HG02840 (cell line): ENCODE measurements around the gene PEX14.
"Not testable (repeated sequence)": the region's sequence is repeated elsewhere in the genome, so short reads cannot be mapped to it uniquely, and the experiment has no call there.

Source experiments
- ATAC-seq: cut with Tn5 transposase; IDR thresholded peaks from one replicate; pipeline ENCODE4 v1.9.1; 2021; ENCODE audit warnings: mild to moderate bottlenecking, moderate library complexity, moderate number of reproducible peaks; ENCODE audit not compliant: unreplicated experiment, low FRiP score

Gene PEX14, protein sequence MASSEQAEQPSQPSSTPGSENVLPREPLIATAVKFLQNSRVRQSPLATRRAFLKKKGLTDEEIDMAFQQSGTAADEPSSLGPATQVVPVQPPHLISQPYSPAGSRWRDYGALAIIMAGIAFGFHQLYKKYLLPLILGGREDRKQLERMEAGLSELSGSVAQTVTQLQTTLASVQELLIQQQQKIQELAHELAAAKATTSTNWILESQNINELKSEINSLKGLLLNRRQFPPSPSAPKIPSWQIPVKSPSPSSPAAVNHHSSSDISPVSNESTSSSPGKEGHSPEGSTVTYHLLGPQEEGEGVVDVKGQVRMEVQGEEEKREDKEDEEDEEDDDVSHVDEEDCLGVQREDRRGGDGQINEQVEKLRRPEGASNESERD

DNA sequence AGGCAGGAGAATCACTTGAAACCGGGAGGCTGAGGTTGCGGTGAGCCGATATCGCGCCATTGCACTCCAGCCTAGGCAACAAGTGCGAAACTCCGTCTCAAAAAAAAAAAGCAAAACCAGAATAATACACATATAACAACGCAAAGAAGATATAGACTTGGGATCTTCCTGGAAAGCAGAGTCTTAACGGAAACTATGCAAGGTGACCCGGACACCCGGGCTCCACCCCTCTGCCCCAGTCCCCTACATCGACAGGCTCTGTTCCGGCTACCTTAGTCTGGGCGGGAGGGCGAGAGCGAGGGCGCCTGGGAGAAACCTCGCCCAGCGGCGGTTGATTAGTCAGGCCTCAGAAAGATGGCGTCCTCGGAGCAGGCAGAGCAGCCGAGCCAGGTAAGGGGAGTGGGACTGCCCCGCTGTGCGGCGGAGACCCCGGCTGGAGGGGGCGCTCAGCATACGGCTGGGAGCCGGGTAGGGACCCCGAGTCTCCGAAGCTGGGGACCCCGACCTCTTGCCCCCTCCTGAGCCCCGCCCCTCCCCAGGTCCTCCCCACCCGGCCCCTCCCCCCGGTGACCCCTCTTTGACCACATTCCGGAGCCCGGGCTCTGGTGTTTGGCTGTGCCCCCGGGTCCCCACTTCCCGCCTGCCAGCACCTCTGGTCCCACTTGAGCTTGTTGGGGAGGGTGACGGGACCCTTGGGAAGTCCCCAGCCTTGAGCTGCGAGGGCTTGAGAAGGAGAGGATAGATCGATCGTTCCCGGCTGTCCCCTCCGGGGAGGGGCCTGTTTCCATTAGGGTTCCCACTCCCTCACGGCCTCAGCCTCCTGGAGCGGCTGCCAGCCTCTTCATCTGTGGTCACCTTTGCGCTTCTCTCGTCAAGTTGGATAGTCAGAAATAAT, at the start of gene PEX14:
PEX14 (plus strand) TSS at position 338 of the 895 bp plus-strand sequence; CDS start at position 355, 17 bp downstream.
- ATAC-seq, result peak; percentile 45

DNA sequence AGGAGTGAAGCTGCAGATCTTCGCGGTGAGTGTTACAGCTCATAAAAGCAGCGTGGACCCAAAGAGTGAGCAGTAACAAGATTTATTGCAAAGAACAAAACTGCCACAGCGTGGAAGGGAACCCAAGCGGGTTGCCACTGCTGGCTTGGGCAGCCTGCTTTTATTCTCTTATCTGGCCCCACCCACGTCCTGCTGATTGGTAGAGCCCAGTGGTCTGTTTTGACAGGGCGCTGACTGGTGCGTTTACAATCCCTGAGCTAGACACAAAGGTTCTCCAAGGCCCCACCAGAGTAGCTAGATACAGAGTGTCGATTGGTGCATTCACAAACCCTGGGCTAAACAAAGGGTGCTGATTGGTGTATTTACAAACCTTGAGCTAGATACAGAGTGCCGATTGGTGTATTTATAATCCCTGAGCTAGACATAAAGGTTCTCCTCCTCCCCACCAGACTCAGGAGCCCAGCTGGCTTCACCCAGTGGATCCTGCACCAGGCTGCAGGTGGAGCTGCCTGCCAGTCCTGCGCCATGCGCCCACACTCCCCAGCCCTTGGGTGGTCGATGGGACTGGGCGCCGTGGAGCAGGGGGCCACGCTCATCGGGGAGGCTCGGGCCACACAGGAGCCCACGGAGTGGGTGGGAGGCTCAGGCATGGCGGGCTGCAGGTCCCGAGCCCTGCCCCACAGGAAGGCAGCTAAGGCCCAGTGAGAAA, 48.8 kb upstream of the PEX14 start:
- ATAC-seq, result not testable (repeated sequence)

DNA sequence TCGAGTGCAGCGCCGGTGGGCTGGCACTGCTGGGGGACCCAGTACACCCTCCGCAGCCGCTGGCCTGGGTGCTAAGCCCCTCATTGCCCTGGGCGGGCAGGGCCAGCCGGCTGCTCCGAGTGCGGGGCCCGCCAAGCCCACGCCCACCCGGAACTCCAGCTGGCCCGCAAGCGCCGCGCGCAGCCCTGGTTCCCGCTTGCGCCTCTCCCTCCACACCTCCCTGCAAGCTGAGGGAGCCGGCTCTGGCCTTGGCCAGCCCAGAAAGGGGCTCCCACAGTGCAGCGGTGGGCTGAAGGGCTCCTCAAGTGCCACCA, 48.3 kb upstream of the PEX14 start:
- ATAC-seq, result not testable (repeated sequence)

DNA sequence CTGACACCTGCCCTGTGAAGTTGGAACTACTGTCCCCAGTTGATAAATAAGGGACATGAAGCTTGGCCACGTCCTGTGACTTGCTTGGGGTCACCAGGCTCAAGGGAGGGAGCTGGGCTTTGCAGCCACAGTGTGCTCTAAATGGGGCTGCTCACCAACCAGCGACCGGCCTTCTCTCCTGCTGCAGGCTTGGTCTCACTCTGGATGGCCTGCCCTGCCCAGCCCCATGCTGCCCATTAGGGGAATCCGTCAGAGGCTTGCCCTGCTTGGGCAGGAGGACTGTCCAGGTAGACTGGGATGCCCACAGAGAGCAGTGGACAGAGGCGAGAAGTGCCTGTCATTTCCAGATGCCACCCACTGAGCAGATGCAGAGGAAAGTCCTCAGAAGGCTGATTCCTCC, 45.8 kb upstream of the PEX14 start:
- no peak for ATAC-seq

DNA sequence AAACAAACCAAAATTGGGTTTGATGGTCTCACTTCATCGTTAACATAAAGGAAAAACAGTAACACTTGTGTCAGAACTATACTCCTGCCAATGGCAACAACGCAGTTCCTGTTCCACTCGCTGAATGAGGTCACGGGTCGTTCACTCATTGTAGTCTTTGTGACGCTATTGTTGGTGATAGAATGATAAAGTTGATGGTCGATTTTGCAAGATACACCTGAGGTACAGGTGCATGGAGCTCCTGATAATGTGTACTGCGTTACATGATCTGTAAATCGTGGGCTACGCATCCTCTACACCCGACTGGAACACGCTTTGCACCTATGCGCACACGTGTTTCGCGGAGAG, 44.9 kb upstream of the PEX14 start:
- peak; percentile 9 for ATAC-seq

DNA sequence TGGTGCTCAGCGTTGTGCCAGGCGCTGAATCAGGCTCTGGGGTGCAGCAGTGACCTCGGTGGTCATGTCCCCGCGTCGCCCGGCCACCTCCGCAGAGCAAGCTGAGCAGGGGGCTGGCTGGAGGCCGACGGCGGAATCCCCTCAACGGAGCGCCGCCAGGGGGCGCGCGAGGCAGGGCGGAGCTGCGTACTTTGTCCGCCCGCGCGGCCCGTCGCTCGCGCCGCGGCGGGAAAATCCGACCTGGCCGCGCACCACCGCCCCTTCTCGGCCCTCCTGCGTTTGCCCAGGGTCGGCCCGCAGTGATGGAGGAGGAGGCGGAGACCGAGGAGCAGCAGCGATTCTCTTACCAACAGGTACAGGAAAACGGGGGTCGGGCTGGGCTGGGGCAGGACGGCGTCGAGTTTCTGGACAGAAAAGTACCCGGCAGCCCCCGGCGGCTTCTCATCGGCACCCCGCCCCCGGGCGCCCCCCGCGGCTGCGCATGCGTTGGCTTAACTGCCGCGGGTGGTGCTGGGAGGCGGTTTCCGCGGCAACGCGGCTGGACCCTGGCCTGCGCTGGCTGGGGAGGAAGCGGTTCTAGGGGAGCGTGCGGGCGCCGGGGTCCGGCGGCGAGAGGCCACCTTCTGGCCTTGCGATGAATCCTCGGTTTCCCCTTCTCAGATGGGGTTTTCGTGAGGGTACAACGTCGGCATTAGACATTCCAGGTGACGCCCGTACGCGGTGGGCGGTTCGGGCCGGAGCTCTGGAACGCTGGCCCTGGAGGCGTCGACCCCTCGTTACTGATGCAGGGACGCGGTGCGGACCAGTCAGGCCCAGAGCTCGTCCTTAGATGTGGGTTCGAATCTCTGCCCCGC, 44.3 kb upstream of the PEX14 start, which contains the start of gene CENPS:
CENPS (plus strand) TSS at position 218 of the 854 bp plus-strand sequence; CDS start at position 303, 85 bp downstream.
- peak; percentile 78 for ATAC-seq

DNA sequence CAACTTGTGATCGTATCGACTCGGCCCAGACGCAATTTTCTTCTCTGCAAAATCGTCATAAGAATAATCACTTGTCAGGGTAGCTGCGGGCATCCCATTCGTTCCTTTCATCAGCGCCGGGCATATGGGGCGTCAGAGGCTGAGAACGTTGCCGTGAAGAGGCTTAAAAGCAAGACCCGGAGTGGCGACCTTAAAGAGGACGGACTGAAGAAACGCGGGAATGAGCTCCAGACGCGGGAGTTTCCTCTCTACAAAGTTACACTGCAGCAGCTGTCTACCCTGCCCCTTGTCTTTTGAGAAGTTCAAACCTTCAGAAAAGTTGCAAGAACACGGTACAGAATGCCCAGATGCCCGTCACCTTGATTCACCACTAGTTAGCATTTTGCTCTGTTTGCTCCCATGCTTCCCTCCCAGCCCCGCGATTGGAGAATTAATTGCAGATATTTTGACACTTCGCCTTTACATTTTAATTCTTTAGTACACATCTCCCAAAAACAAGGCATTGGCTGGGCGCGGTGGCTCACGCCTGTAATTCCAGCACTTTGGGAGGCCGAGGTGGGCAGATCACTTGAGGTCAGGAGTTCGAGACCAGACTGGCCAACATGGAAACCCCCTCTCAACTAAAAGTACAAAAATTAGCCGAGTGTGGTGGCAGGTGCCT, 43.5 kb upstream of the PEX14 start:
- ATAC-seq, result no peak

DNA sequence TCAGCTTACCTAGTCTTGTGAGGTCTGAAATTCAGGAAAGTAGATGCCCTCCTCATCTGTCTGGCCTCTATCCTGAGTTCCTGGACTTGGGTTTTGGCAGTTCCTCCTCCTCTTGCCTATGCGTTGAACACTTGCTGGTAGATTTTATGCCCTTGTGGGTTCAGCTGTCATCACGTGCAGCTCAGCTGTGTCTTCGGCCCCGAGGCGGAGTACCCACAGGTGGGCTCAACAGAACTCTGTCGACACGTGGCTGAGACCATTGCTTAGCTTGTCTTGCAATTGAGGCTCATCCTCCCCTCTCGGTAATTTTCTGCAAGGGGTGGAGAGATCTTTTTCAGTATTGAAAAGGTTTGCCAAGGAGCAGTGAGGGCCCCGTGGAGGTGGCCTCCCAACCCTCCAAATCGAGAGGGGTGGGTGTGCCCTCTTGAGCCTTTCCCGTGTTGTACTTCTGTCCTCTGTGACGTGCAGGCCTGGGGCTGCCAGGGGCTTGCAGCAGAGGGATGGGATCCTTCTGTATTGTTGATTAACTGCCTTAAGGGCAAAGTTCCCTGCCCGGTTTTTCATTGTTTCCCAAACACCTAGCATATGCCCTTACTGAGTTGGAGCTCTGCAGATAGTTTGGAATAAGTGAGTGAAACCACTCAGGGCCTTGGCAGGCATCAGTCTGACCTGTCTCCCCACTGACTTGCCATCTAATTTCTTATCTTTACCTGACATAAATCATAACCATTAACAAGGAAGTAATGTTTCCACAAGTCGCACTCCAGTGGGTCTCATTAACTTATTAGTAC, 41.6 kb upstream of the PEX14 start:
- ATAC-seq, result no peak

DNA sequence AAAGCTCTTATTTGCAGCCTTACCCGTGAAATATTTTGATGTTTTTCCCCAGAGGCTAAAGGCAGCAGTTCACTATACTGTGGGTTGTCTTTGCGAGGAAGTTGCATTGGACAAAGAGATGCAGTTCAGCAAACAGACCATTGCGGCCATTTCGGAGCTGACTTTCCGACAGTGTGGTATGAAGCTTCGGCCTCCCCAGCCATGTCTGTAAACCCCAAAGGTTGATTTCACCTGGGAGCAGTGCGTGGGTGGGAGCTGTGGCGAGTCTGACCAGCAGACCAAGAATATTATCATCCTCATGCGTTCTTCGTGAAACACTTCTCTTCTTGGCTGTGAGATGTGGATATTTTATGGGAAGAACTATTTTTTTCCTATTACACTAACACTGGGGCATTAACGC, 41.0 kb upstream of the PEX14 start:
- ATAC-seq, result no peak

DNA sequence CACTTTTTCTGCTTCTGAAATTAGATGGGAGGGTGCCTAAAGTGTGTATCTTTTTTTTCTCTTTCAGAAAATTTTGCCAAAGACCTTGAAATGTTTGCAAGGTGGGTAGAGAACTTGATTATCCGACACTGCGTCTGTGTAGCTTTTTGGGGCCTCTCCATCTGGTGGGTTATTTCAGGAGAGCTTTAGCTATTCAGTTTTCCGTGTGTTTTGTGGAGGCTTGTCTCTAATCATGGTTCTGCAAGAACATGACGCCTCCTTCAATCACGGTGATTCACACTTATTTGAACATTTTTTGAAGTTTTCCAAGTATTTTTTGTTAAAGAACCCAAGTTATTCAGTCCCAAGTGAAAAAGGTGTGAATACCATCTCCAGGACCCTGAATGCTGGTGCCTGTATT, 40.2 kb upstream of the PEX14 start:
- ATAC-seq, result no peak

DNA sequence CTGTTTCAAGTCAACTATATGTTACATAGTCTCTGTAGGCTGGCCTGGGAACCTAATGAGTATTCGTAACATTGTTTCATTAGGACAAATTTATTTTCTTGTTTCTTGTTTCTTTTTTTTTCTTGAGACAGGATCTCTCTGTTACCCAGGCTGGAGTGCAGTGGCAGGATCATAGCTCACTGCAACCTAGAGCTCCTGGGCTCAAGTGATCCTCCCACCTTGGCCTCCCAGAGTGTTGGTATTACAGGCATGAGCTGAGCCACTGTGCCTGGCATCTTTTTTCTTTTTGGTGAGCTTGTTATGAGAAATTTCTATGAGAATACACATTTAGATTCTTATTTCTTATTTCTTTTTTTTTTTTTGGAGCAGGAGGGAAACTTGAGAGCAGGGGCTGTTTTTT, 37.7 kb upstream of the PEX14 start:
- ATAC-seq, result no peak

DNA sequence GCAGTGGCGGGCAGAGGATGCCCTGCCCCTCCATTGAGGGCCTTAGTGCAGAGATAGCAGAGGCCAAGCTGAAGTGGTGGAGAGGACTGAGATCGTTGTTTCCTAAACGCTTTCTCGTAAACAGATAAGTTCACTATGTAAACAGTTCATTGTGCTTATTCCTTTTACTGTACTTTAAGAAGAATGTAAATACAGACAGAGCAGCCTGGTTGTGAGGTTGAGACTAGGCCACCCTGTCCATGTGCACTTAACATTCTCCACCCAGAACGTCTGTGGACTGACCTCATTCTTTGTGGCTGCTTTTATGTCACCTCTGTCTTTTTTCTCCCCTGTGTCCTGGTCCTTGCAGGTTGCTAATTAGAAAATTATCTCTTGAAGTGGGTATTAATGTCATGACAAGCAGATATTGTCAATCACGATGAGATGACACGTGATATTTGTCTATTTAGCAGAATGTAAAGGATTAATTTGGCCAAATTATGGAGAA, 36.0 kb upstream of the PEX14 start:
- ATAC-seq, result no peak

DNA sequence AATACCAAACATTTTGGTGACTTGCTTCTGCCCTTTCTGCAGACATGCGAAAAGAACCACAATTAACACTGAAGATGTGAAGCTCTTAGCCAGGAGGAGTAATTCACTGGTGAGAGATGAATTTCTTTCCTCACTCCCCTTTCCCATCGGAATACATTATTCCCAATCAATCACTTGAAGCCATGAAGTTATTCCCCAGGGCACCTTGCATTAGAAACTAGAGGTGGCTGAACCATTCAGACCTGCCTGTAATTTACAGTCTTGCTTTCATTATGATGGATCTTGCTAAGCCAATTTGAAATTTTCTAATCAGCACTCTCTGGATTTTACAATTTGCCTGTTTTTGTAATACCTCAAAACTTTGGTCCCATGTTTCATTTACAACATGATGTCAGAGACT, 34.4 kb upstream of the PEX14 start:
- no peak for ATAC-seq

DNA sequence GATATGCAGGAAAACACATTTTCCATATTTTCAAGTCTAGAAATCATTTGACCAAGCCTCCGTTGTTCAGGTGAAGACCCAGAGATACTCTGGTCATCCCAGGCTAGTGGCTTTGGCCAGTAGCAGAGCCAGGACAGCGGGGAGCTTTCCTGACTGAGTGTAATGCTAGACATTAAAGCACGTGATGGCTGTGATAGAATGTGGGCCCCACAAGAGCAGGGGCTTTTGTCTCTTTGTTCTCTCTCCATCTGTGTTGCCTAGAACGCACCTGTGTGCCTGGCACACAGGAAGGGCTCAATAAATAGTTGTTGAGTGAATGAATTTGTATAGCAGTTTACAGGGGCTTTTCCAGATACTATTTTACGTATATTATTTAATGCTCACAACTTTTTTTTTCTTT, 34.0 kb upstream of the PEX14 start:
- ATAC-seq, result no peak

DNA sequence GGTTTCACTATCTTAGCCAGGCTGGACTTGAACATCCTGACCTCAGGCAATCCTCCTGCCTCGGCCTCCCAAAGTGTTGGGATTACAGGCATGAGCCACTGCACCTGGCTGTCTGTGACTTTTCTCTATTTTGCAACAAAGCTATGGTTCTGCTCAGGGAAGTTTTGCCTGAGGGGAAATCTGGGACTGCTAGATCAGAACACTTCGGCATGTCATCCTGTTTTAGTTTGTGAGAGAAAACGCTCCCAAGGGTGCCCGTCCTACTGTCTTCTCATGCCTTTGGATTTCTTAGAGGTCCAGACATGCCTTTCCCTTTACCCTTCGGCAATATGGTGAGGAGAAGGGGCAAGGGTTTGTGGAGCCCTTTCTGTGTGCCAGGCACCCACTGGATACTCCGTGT, 30.5 kb upstream of the PEX14 start:
- ATAC-seq, result no peak

DNA sequence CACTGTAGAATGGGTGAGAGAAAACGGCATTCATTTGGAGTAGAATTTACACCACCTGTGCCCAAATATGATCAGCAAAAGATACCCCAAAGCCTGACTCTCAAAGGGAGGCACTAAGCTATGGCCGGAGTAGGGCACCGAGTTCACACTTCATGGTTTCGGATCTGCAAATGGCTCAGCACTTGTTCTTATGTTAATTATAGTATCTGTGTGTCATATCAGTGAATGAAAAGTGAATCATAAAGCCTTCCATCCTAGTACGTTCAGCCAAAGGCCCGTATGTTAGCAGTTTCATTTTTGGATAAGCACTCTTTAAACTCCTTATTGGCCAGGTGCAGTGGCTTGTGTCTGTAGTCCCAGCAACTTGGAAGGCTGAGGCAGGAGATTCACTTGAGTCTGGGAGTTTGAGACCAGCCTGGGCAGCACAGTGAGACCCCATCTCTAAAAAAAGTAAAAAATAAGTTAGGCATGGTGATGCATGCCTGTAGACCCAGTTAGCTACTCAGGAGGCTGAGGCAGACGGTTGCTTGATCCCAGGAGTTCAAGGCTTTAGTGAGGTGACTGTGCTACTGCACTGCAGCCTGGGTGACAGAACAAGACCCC, 29.9 kb upstream of the PEX14 start:
- ATAC-seq, result no peak

DNA sequence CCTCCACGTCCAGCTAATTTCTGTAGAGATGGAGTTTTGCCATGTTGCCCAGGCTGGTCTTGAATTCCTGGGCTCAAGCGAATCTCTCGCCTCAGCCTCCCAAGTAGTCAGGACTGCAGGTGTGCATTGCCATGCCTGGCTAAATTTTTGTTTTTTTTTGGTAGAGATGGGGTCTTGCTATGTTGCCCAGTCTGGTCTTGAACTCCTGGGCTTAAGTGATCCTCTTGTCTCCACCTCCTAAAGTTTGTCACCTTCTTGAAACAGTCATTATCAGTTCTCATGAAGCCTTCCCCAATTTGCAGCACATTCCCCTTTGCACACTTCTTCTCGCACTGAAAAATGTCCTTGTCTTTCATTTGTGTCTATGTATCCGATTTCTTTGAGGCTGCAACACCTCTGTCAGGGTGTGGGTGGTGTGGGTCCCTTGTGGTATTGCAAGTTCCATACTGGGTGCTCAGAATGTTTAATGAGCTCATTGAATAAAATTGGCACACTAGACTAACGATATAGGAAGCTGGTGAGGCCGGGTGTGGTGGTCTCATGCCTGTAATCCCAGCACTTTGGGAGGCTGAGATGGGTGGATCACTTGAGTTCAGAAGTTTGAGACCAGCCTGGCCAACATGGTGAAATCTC, 27.8 kb upstream of the PEX14 start:
- ATAC-seq, result no peak

DNA sequence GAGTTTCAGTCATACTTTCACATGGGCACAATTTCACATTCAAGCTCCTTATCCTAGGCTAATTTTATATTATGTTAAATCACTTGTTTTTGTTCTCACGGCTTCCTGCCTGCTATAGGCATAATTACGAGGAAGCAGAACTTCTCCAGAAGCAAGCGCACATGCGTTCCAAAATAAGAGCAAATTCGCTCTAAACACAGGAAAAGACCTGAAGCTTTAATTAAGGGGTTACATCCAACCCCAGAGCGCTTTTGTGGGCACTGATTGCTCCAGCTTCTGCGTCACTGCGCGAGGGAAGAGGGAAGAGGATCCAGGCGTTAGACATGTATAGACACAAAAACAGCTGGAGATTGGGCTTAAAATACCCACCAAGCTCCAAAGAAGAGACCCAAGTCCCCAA, 25.0 kb upstream of the PEX14 start, which contains the start of gene CORT:
CORT (plus strand) TSS at position 281 of the 400 bp plus-strand sequence. CDS start 193 bp downstream, outside the sequence.
- ATAC-seq, result no peak
